SU-DHL-6 (cell line): ENCODE results near the gene POMGNT2.

Experiments used
- H2AFZ ChIP-seq: fragments of 200-600 bp; sonication (generic); 2 replicates; pipeline ENCODE4 v1.6.1; 2014; ENCODE audit warnings: low read depth, mild to moderate bottlenecking, moderate library complexity, mixed read lengths, antibody characterized with exemption, low read length; ENCODE audit not compliant: severe bottlenecking
- H3F3A ChIP-seq: fragments of 200-600 bp; shearing (Covaris generic); 2 replicates; pipeline ENCODE4 v1.6.0; 2016; ENCODE audit warnings: antibody characterized with exemption, mild to moderate bottlenecking; ENCODE audit not compliant: insufficient read depth
- H3K27ac ChIP-seq: fragments of 200-600 bp; sonication (generic); 2 replicates; pipeline ENCODE4 v1.5.1; 2016; ENCODE audit warnings: low read depth, mild to moderate bottlenecking, low read length, moderate library complexity, mixed read lengths
- H3K27me3 ChIP-seq: fragments of 200-600 bp; sonication (generic), shearing (Covaris generic); 2 replicates; pipeline ENCODE4 v1.6.0; 2014; ENCODE audit warnings: mild to moderate bottlenecking, low read length
- H3K36me3 ChIP-seq: fragments of 200-600 bp; sonication (generic); 2 replicates; pipeline ENCODE4 v1.6.1; 2014; ENCODE audit warnings: mild to moderate bottlenecking, low read length, mixed read lengths
- H3K4me2 ChIP-seq: fragments of 300-600, 200-600 bp; shearing (Covaris generic), sonication (generic); 2 replicates; pipeline ENCODE4 v1.6.0; 2014; ENCODE audit warnings: low read length, low read depth, mild to moderate bottlenecking; ENCODE audit not compliant: poor library complexity, severe bottlenecking
- H3K4me3 ChIP-seq: fragments of 200-600 bp; sonication (generic); 2 replicates; pipeline ENCODE4 v1.5.1; 2014; ENCODE audit warnings: antibody characterized with exemption, low read length, mild to moderate bottlenecking, mixed read lengths; ENCODE audit not compliant: insufficient read depth, poor library complexity, severe bottlenecking
- H3K79me2 ChIP-seq: fragments of 200-600 bp; sonication (generic); 2 replicates; pipeline ENCODE4 v1.6.1; 2014; ENCODE audit warnings: mild to moderate bottlenecking, low read length, moderate library complexity; ENCODE audit not compliant: insufficient read depth
- H3K9ac ChIP-seq: fragments of 200-600 bp; sonication (generic); 2 replicates; pipeline ENCODE4 v1.7.0; 2014; ENCODE audit warnings: mild to moderate bottlenecking, low read length
- H3K9me2 ChIP-seq: fragments of 200-600 bp; sonication (generic); replicated peaks from 2 replicates; pipeline ENCODE4 v1.6.1; 2014; ENCODE audit warnings: low read length; ENCODE audit not compliant: insufficient read depth
- H3K9me3 ChIP-seq: fragments of 200-600 bp; sonication (generic); 2 replicates; pipeline ENCODE4 v1.6.1; 2014; ENCODE audit warnings: low read length, mixed read lengths; ENCODE audit not compliant: insufficient read depth
- H4K20me1 ChIP-seq: fragments of 200-600 bp; sonication (generic); 2 replicates; pipeline ENCODE4 v1.6.1; 2014; ENCODE audit warnings: low read depth, mild to moderate bottlenecking, antibody characterized with exemption, low read length, moderate library complexity, mixed read lengths
- EZH2phosphoT487 ChIP-seq: fragments of 200-600 bp; sonication (generic), shearing (Covaris generic); conservative IDR thresholded peaks from 2 replicates; pipeline ENCODE4 v1.6.1; 2018; ENCODE audit warnings: mild to moderate bottlenecking, antibody characterized with exemption, low read length, moderate library complexity, mixed read lengths
- TF ChIP-seq, protein P1 (sequence below): fragments of 200-600 bp; sonication (generic); IDR thresholded peaks from one replicate; pipeline ENCODE4 v1.5.1; 2017; ENCODE audit warnings: antibody characterized with exemption, mild to moderate bottlenecking, low read length, moderate library complexity; ENCODE audit not compliant: insufficient read depth, poor library complexity, severe bottlenecking

The POMGNT2 gene

DNA sequence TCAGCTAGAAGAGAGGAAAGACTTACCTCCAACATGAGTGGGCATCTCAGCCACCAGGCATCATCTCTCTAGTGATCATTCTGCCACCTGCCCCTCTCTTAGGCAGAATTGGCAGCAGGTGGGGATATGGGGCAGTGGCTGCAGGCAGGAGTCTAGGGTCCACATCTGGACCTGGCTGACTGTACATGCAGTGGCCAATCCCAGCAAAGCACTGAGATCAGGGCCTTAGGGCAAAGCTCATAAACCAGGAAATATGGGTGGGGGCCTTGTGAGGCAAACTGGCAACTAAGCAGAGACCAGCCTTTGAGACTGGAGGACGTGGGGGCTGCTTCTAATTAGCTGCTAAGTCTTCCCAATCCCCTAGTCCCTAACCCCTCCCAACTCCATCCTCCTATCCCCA, 12.9 kb downstream of the POMGNT2 start:
- Histone ChIP-seq H3K9me2 (no peaks in the 10 kb centered on the region), H3K9ac (no peak overlapping the region), H3K36me3 (no peaks in the 10 kb centered on the region), H2AFZ (no peak overlapping the region), H3F3A (no peaks in the 10 kb centered on the region), H3K9me3 (no peaks in the 10 kb centered on the region), H3K27ac (no peak overlapping the region), H3K27me3 (no peaks in the 10 kb centered on the region), H3K4me3 (no peak overlapping the region), H3K4me2 (no peak overlapping the region), H4K20me1 (no peaks in the 10 kb centered on the region), H3K79me2 (no peaks in the 10 kb centered on the region)
- TF ChIP-seq, protein P1, sequence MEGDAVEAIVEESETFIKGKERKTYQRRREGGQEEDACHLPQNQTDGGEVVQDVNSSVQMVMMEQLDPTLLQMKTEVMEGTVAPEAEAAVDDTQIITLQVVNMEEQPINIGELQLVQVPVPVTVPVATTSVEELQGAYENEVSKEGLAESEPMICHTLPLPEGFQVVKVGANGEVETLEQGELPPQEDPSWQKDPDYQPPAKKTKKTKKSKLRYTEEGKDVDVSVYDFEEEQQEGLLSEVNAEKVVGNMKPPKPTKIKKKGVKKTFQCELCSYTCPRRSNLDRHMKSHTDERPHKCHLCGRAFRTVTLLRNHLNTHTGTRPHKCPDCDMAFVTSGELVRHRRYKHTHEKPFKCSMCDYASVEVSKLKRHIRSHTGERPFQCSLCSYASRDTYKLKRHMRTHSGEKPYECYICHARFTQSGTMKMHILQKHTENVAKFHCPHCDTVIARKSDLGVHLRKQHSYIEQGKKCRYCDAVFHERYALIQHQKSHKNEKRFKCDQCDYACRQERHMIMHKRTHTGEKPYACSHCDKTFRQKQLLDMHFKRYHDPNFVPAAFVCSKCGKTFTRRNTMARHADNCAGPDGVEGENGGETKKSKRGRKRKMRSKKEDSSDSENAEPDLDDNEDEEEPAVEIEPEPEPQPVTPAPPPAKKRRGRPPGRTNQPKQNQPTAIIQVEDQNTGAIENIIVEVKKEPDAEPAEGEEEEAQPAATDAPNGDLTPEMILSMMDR, result no peak
- no peak for TF ChIP-seq EZH2phosphoT487

DNA sequence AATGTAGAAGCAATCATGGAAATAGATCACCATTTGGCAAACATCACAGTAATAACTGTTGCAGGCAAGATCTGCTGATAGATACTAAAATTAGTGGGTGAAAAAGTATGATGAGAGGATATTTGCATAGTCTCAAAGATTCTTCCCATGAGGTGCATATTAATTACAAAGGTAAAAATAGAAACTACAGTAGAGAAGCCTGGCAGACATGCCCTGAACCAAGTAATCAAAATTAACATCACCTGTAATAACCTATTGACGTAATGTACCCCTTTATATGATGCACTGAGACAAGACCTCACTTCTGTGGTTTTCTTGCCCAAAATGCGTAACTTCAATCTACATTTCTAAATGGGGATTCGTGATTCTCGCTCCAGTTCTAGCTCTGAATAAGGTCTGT, 14.4 kb downstream of the POMGNT2 start:
- TF ChIP-seq, protein P1, result no peak
- TF ChIP-seq EZH2phosphoT487, result no peak
- H3K4me2 ChIP-seq, result no peak overlapping the region

DNA sequence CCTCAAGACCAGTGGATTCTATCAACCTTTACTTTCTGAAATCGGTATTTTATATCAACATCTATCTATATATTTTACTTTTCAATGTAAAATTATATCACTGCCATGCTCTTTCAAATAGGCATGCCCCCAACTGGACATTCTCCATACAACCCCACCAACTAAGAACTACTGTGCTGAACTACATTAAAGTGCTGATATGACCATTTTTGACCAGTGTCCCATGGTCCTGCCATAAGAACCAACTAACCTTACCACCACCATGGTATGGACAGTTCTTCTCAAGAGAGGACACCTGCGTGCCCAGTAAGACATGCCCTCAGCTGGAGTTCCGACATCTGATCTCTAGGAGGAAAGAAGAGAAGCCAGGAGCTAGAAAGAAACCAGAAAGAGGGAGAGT, 15.6 kb downstream of the POMGNT2 start:
- Histone ChIP-seq H3K4me3 (no peak overlapping the region), H3K4me2 (no peak overlapping the region), H3K9me2 (no peaks in the 10 kb centered on the region), H2AFZ (no peak overlapping the region), H3K9ac (no peak overlapping the region), H3K36me3 (no peaks in the 10 kb centered on the region), H4K20me1 (no peaks in the 10 kb centered on the region), H3F3A (no peaks in the 10 kb centered on the region), H3K27me3 (no peaks in the 10 kb centered on the region), H3K9me3 (no peaks in the 10 kb centered on the region), H3K27ac (no peak overlapping the region), H3K79me2 (no peaks in the 10 kb centered on the region)
- TF ChIP-seq, protein P1, result no peak
- TF ChIP-seq EZH2phosphoT487, result no peak

More for the DNA sequence above, 14.4 kb downstream of the POMGNT2 start:
- no peaks in the 10 kb centered on the region for H3K36me3 ChIP-seq
- H4K20me1 ChIP-seq, result no peaks in the 10 kb centered on the region
- no peaks in the 10 kb centered on the region for H3F3A ChIP-seq
- H3K27me3 ChIP-seq, result no peaks in the 10 kb centered on the region
- no peaks in the 10 kb centered on the region for H3K9me2 ChIP-seq
- H3K9ac ChIP-seq, result no peak overlapping the region
- H3K4me3 ChIP-seq, result no peak overlapping the region
- no peaks in the 10 kb centered on the region for H3K9me3 ChIP-seq
- no peak overlapping the region for H2AFZ ChIP-seq
- no peak overlapping the region for H3K27ac ChIP-seq
- H3K79me2 ChIP-seq, result no peaks in the 10 kb centered on the region
